ENCODE data around the gene PAM. TPM values are rescaled to one million over a fixed set of nuclear protein-coding genes. Genes with fewer than 3 reads are reported as not detected.

PAM gene
- total RNA-seq, 2 donors from 2014 or later = 76.8 to 171 TPM

DNA sequence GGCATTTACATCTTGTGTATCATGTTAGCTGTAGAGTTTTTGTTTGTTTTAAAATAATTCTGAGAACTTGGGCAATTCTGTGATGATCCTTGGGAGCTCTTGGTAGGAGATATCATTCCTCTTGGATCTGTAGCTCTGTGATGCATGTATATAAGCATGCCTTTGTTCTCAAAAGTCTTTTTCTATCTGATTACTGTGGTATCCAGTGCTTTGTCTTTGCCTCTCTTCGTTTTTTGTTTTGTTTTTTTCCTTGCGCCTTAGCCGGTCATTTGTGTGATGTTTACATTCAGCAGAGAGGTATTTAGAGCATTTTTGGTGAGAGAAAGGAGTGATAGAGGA, 110.0 kb downstream of the PAM start:
- DNase-seq (ENCODE audit: low spot score) = no peak
- Histone ChIP-seq H3K4me3 (peak overlapping the region; percentile 45 to 47), H3K4me1 (replicated peaks) (no peaks in the 10 kb centered on the region), H3K36me3 (no peaks in the 10 kb centered on the region), H3K9me3 (no peaks in the 10 kb centered on the region), H3K27ac (peak overlapping the region; percentile 69 to 73), H3K27me3 (replicated peaks; ENCODE audit: insufficient read depth) (no peaks in the 10 kb centered on the region)
- TF ChIP-seq CTCF (IDR thresholded peaks at IDR 0.05) (no peak), POLR2A (IDR thresholded peaks at IDR 0.05) (no peak), POLR2AphosphoS5 (IDR thresholded peaks at IDR 0.05) (no peak)
- intact Hi-C loops (cut with DNase I) = loop anchor here (5.0 kb wide), 1 partner anchor 83 kb away; no protein-coding TSS in a partner anchor
- 12% methylated on average over 3 of the region's 3 CpGs for WGBS

DNA sequence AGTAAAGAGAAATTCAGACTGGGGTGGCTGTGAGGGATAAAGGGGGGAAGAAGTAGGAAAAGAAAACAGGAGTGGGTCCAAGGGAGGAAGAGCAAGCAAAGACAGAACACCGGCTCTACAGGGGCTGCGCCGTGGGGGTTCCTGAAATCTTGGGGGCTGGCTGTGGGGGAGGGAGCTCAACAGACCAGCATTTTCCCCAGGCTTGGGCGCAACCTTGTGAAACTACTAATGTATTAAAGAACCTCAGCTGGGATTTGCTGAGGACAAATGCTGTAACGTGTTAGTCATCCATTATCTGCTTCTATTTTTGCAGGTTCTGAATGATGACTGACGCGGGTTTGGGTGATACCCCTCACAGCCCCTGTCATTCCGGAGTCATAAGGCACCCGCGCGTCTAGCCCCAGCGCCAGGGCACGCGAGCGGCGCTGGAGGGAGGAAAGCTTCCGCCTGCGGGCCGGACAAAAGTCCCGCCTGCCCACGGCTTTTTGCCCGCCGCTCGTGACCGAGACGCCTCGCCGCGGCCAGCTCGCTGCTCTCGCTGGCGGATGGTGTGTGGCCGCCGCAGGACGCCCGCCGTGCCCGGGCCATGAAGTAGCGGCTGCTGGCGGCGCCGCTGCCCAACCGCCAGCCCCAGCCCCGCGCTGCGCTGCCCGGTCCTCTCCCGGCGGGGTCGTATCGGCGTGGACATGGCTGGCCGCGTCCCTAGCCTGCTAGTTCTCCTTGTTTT, 110.6 kb downstream of the PAM start:
- Histone ChIP-seq H3K4me1 (replicated peaks) (no peaks in the 10 kb centered on the region), H3K27ac (peak overlapping the region; percentile 69 to 73), H3K27me3 (replicated peaks; ENCODE audit: insufficient read depth) (no peaks in the 10 kb centered on the region), H3K4me3 (peak overlapping the region; percentile 45 to 47), H3K9me3 (no peaks in the 10 kb centered on the region), H3K36me3 (no peaks in the 10 kb centered on the region)
- DNase-seq (ENCODE audit: low spot score) = peak; percentile 38
- intact Hi-C loops (cut with DNase I) = loop anchor here (5.0 kb wide), 1 partner anchor 83 kb away; no protein-coding TSS in a partner anchor
- TF ChIP-seq POLR2AphosphoS5 (IDR thresholded peaks at IDR 0.05) = no peak
- peak in 1 of 4 experiments; percentile 9 for TF ChIP-seq CTCF (IDR thresholded peaks at IDR 0.05)
- no peak for TF ChIP-seq POLR2A (IDR thresholded peaks at IDR 0.05)
- under 1% methylated on average over 53 of the region's 54 CpGs for WGBS

GRCh38 chr5:102866237-102866600, 111.1 kb downstream of the PAM start:
- Histone ChIP-seq H3K4me1 (replicated peaks) (no peaks in the 10 kb centered on the region), H3K4me3 (peak overlapping the region; percentile 45 to 47), H3K36me3 (no peaks in the 10 kb centered on the region), H3K27ac (peak overlapping the region; percentile 69 to 73), H3K27me3 (replicated peaks; ENCODE audit: insufficient read depth) (no peaks in the 10 kb centered on the region), H3K9me3 (no peaks in the 10 kb centered on the region)
- WGBS = under 1% methylated on average over 7 of the region's 7 CpGs
- TF ChIP-seq POLR2A (IDR thresholded peaks at IDR 0.05) = no peak
- no peak for DNase-seq (ENCODE audit: low spot score)
- intact Hi-C loops (cut with DNase I) = loop anchor here (5.0 kb wide), 1 partner anchor 84 kb away; no protein-coding TSS in a partner anchor

DNA sequence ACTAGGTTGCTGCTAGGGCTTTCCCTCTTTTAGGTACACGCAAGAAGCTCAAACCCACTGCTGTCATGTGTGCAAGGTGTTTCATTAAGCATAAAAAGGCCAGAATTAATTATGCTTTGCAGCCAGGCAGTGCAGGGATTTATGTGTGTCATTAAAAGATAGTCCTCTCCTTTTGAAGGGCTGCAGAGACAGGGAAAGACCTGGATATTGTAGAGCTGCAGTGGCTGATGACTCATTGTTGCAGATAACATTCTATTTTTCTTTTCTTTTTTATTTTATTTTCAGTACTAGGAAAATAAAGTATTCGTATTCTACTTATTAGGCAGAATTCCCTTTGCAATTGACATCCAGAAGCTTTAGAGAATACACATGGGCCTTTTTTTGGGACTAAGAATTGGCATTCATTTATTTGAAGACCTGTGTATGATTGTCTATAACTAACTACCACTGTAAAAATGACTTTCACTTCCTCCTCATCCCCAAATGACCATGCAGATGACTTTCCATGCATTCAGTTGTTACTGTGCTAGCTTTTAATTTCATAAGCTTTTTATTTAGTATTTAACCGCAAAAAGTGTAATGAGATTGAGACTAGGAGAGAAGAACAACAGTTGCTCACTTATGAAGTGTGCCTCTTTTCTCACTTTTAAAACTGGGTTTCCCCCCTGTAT, 113.0 kb downstream of the PAM start:
- Histone ChIP-seq H3K4me1 (replicated peaks) (no peaks in the 10 kb centered on the region), H3K4me3 (no peak overlapping the region), H3K36me3 (no peaks in the 10 kb centered on the region), H3K27me3 (replicated peaks; ENCODE audit: insufficient read depth) (no peaks in the 10 kb centered on the region), H3K9me3 (no peaks in the 10 kb centered on the region), H3K27ac (no peak overlapping the region)
- no peak for DNase-seq (ENCODE audit: low spot score)
- WGBS = 87% methylated on average over 3 of the region's 3 CpGs
- TF ChIP-seq POLR2AphosphoS5 (IDR thresholded peaks at IDR 0.05) (no peak), CTCF (IDR thresholded peaks at IDR 0.05) (no peak), POLR2A (IDR thresholded peaks at IDR 0.05) (no peak)
- intact Hi-C loops (cut with DNase I) = loop anchor here (5.0 kb wide), 1 partner anchor 86 kb away; no protein-coding TSS in a partner anchor

- H3K27ac ChIP-seq = no peak overlapping the region
- H3K27me3 ChIP-seq (replicated peaks; ENCODE audit: insufficient read depth) = no peaks in the 10 kb centered on the region
- no peaks in the 10 kb centered on the region for H3K36me3 ChIP-seq
- intact Hi-C loops (cut with DNase I) = loop anchor here (5.0 kb wide), 1 partner anchor 87 kb away; no protein-coding TSS in a partner anchor
- H3K4me1 ChIP-seq (replicated peaks) = no peaks in the 10 kb centered on the region
- no peaks in the 10 kb centered on the region for H3K9me3 ChIP-seq
- H3K4me3 ChIP-seq = no peak overlapping the region
- TF ChIP-seq POLR2AphosphoS5 (IDR thresholded peaks at IDR 0.05) = no peak
- TF ChIP-seq CTCF (IDR thresholded peaks at IDR 0.05) = no peak
- TF ChIP-seq POLR2A (IDR thresholded peaks at IDR 0.05) = no peak
- 97% methylated on average over 1 of the region's 1 CpG for WGBS
- no peak for DNase-seq (ENCODE audit: low spot score)
Measured at GRCh38 chr5:102869230-102869629, 114.1 kb downstream of the PAM start.

All from prostate gland (tissue), 2 donors.